HepG2 (cell line): ENCODE measurements around the gene CCS. TPM values are rescaled to one million over a fixed set of nuclear protein-coding genes. Genes with fewer than 3 reads are reported as not detected.
"Not testable (repeated sequence)": the region's sequence is repeated elsewhere in the genome, so short reads cannot be mapped to it uniquely, and the experiment has no call there.

Experiments used
- ATAC-seq: fragments of 200-7000 bp; cut with Tn5 transposase; 3 replicates; pipeline ENCODE4 v1.9.1; 2020; ENCODE audit warnings: mild to moderate bottlenecking, moderate library complexity
- BruUV-seq: library from RNA; stranded (reverse); fragments of 400-500 nt; replicated peaks from 2 replicates; lab custom pipeline; 2021; lab: Mats Ljungman, UMichigan
- CTCF ChIA-PET: fragments of 300-600 bp; formaldehyde crosslinking; extraction: SDS; loops from one replicate; lab custom pipeline; 2021; ENCODE audit warnings: low total read pairs, inconsistent platforms, low intra/inter-chr PET ratio; lab: Yijun Ruan, JAX
- POLR2A ChIA-PET: fragments of 350-600 bp; sonication (Branson Sonifier 250); formaldehyde crosslinking; loops from one replicate; lab custom pipeline; 2020; ENCODE audit warnings: antibody characterized with exemption, inconsistent platforms; lab: Yijun Ruan, JAX
- DNase-seq: peaks from one replicate; pipeline ENCODE4 v3.0.0-alpha.2; 2015; ENCODE audit warnings: low spot score
- FAIRE-seq: peaks from 3 replicates; lab custom pipeline; 2011; peaks lifted over from hg19 to GRCh38; lab: Jason Lieb, UNC
- H2AFZ ChIP-seq: one replicate; pipeline ENCODE4 v1.6.1; 2011; ENCODE audit warnings: low read length, inconsistent platforms
- H3K27ac ChIP-seq: fragments of 300-600 bp; 3 replicates; pipeline ENCODE4 v1.8.0; 2011; ENCODE audit warnings: mixed run types, mild to moderate bottlenecking, mixed read lengths, low read length, inconsistent platforms; ENCODE audit not compliant: insufficient read depth; ENCODE audit errors: extremely low read length
- H3K27me3 ChIP-seq, 2 experiments: fragments of 200-600 bp in 1 of 2; 2 replicates in 1 of 2; 3 replicates in 1 of 2; pipeline versions ENCODE4 v1.6.0 to v1.8.0; 2011; ENCODE audit warnings: low read length in 2 of 2, mild to moderate bottlenecking in 2 of 2, moderate library complexity in 2 of 2, inconsistent platforms in 1 of 2; ENCODE audit not compliant: insufficient read depth in 2 of 2, control insufficient read depth in 1 of 2
- H3K36me3 ChIP-seq, 2 experiments: fragments of 200-600 bp in 1 of 2; replicated peaks in 1 of 2; 2 replicates in 1 of 2; 3 replicates in 1 of 2; pipeline versions ENCODE4 v1.5.1 to v1.8.0; 2011; ENCODE audit warnings: low read length in 2 of 2, inconsistent platforms in 1 of 2; ENCODE audit not compliant: insufficient read depth in 2 of 2, control insufficient read depth in 1 of 2
- H3K4me1 ChIP-seq: 2 replicates; pipeline ENCODE4 v1.5.1; 2012; ENCODE audit warnings: low read length, inconsistent platforms; ENCODE audit not compliant: insufficient read depth
- H3K4me2 ChIP-seq: 2 replicates; pipeline ENCODE4 v1.6.0; 2011; ENCODE audit warnings: low read depth, low read length, inconsistent platforms
- H3K4me3 ChIP-seq, 3 experiments: fragments of 200-600 bp in 1 of 3; sonication (generic), shearing (Covaris generic) in 1 of 3; replicated peaks in 1 of 3; 2 replicates each; pipeline ENCODE4 v1.5.1; 2011 to 2016; ENCODE audit warnings: low read length in 3 of 3, inconsistent platforms in 2 of 3, low read depth in 2 of 3, mild to moderate bottlenecking in 2 of 3, control low read depth in 1 of 3, mixed read lengths in 1 of 3; ENCODE audit not compliant: insufficient read depth in 1 of 3
- H3K79me2 ChIP-seq: one replicate; pipeline ENCODE4 v1.6.1; 2011; ENCODE audit warnings: low read length, inconsistent platforms; ENCODE audit not compliant: insufficient read depth
- H3K9ac ChIP-seq: 2 replicates; pipeline ENCODE4 v1.6.0; 2011; ENCODE audit warnings: mild to moderate bottlenecking, low read depth, low read length, inconsistent platforms; ENCODE audit not compliant: insufficient read depth
- H3K9me3 ChIP-seq: 2 replicates; pipeline ENCODE4 v1.5.1; 2012; ENCODE audit warnings: mild to moderate bottlenecking, low read length
- H4K20me1 ChIP-seq: 2 replicates; pipeline ENCODE4 v1.6.0; 2011; ENCODE audit warnings: inconsistent platforms, mild to moderate bottlenecking, low read length, moderate library complexity; ENCODE audit not compliant: insufficient read depth
- PRPF4 ChIP-seq: fragments of 200-400 bp; formaldehyde crosslinking; IDR thresholded peaks from 2 replicates; pipeline ENCODE4 v1.6.1; 2016; ENCODE audit warnings: low read length, low read depth; ENCODE audit not compliant: poor library complexity, severe bottlenecking
- ZBTB14 ChIP-seq: sonication (generic); formaldehyde crosslinking; IDR thresholded peaks from 2 replicates; pipeline ENCODE4 v1.4.0; 2020; ENCODE audit warnings: missing genetic modification reagents
- ZNF121 ChIP-seq: sonication (generic); formaldehyde crosslinking; IDR thresholded peaks from 2 replicates; pipeline ENCODE4 v1.5.0; 2020; ENCODE audit warnings: mild to moderate bottlenecking, missing genetic modification reagents
- ZNF33A ChIP-seq: sonication (generic); formaldehyde crosslinking; IDR thresholded peaks from 2 replicates; pipeline ENCODE4 v1.5.1; 2020; ENCODE audit warnings: missing genetic modification reagents, mild to moderate bottlenecking, moderate library complexity, borderline replicate concordance
- WGBS: methylation state at CpG from one replicate; pipeline ENCODE4 v1.1.6; 2017; ENCODE audit warnings: low lambda C conversion rate; 5-methylcytosine and 5-hydroxymethylcytosine counted together
- in situ Hi-C: cut with HindIII; loops from 2 replicates; pipeline ENCODE4 v1.10.0; 2017; ENCODE audit warnings: low pct_unique_long_range_greater_than_20kb; ENCODE audit not compliant: extremely low pct_ligation_motif_present
- intact Hi-C: fragments of 100-400 bp; cut with micrococcal nuclease; formaldehyde crosslinking; loops from one replicate; pipeline ENCODE4 v1.10.0; 2022; ENCODE audit not compliant: unreplicated experiment
- polyA plus RNA-seq, 8 experiments: library from polyadenylated mRNA; depleted of rRNA in 3 of 8; stranded (reverse) in 7 of 8; unstranded in 1 of 8; fragments of >200 nt; fragmentation: Illumina TruSeq in 4 of 8; extraction: Trizol in 4 of 8; gene quantifications; 2 replicates each; pipeline versions ENCODE4 v1.2.1 to v1.2.3, GENCODE V29; 2011 to 2016; ENCODE audit warnings: low read depth in 4 of 8, missing spikeins in 1 of 8, mixed read lengths in 1 of 8; ENCODE audit not compliant: insufficient read depth in 1 of 8
- total RNA-seq, 5 experiments: library from RNA; depleted of rRNA; stranded (reverse); fragments of >200 nt; fragmentation: Illumina TruSeq; extraction: Trizol; gene quantifications; 2 replicates each; pipeline ENCODE4 v1.2.3, GENCODE V29; 2016; ENCODE audit warnings: low read depth in 1 of 5
- TF ChIP-seq, protein P1 (sequence below): sonication (generic); formaldehyde crosslinking; IDR thresholded peaks from 2 replicates; pipeline ENCODE4 v1.5.0; 2020; ENCODE audit warnings: mild to moderate bottlenecking, missing genetic modification reagents
- TF ChIP-seq, protein P2 (sequence below): sonication (generic); formaldehyde crosslinking; IDR thresholded peaks from 2 replicates; pipeline ENCODE4 v1.4.0; 2020; ENCODE audit warnings: missing genetic modification reagents

Gene CCS
- total and polyA plus RNA-seq, 2 of the 13 experiments (the other 11 are each of a cell fraction or from before 2014, with no cell fraction given) = 25.4 to 44.6 TPM

- POLR2A ChIA-PET = interaction anchor here (1.0 to 4.9 kb wide), 11 partner anchors 10 to 127 kb away, joined by 3 to 51 read pairs (median 6); partner anchors contain the start of genes CCDC87, CCS, DPP3 and RBM14
- H3K27ac ChIP-seq = peak overlapping the region; percentile 70
- not testable (repeated sequence) for H3K9me3 ChIP-seq, H4K20me1 ChIP-seq, H3K4me3 ChIP-seq, BruUV-seq
- TF ChIP-seq, protein P1, sequence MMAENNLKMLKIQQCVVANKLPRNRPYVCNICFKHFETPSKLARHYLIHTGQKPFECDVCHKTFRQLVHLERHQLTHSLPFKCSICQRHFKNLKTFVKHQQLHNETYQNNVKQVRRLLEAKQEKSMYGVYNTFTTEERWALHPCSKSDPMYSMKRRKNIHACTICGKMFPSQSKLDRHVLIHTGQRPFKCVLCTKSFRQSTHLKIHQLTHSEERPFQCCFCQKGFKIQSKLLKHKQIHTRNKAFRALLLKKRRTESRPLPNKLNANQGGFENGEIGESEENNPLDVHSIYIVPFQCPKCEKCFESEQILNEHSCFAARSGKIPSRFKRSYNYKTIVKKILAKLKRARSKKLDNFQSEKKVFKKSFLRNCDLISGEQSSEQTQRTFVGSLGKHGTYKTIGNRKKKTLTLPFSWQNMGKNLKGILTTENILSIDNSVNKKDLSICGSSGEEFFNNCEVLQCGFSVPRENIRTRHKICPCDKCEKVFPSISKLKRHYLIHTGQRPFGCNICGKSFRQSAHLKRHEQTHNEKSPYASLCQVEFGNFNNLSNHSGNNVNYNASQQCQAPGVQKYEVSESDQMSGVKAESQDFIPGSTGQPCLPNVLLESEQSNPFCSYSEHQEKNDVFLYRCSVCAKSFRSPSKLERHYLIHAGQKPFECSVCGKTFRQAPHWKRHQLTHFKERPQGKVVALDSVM (CRISPR knock-in tag) = peak; percentile 88
- peak; percentile 86 for TF ChIP-seq ZNF121
- TF ChIP-seq, all 625 proteins: peak for 2; not testable (repeated sequence) for 623
- Histone ChIP-seq H3K36me3 (peaks cover 7 to 19% of the 10 kb centered on the region in 2 experiments; a peak in 4 of 5 replicates), H3K4me1 (peaks cover 23% of the 10 kb centered on the region), H3K9ac (peak overlapping the region; percentile 40; the same call in 1 of the 2 replicates)
- H3K79me2 ChIP-seq, FAIRE-seq, DNase-seq, intact Hi-C loops, H3K4me2 ChIP-seq, H3K27me3 ChIP-seq, in situ Hi-C loops, CTCF ChIA-PET, ATAC-seq, H2AFZ ChIP-seq: not testable (repeated sequence)
- WGBS = 96% methylated on average over 3 of the region's 3 CpGs
Measured at GRCh38 chr11:66606608-66607007, 13.6 kb downstream of the CCS start.

DNA sequence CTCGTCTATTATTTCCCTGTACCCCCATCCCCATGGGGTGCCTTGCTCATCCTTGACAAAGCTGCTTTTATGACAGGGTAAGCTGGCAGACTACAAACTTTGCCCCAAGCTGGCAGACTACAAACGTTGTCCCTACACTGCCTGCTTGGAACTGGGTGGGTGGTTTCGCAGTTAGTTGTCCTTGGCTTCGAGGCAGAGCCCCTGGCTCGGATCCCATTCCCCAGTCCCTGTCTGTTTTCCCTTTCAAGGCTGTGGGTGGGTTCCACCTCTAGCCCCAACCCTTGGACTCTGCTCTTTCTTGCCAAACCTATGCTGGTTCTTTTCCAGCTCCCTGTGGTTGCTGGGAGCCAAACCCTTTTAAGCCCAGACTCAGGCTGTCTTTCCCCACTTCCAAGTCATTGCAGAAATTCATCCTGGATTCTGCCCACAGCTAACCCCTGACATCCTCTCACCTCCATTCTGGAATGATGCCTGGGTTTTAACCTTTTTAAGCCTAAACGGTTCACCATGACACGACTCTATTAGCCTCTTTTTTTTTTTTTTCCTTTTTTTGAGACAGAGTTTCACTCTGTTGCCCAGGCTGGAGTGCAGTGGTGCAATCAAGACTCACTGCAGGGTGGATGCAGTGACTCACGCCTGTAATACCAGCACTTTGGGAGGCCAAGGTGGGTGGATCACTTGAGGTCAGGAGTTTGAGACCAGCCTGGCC lies 14.3 kb downstream of the CCS start:
- H4K20me1 ChIP-seq = no peaks in the 10 kb centered on the region
- peak overlapping the region in 1 of 3 experiments; percentile 14; a peak in 2 of 6 replicates for H3K4me3 ChIP-seq
- CTCF ChIA-PET = no interaction called here
- POLR2A ChIA-PET = interaction anchor here (0.7 to 4.9 kb wide), 13 partner anchors 9 to 128 kb away, joined by 3 to 51 read pairs (median 5); partner anchors contain the start of genes CCDC87, CCS, DPP3 and RBM14
- in situ Hi-C loops = no loop called here
- no peaks in the 10 kb centered on the region for H3K9me3 ChIP-seq
- no peaks in the 10 kb centered on the region for H3K79me2 ChIP-seq
- H3K4me2 ChIP-seq = peak overlapping the region; percentile 63
- peak overlapping the region; percentile 70 for H3K27ac ChIP-seq
- TSS peak; percentile 17 for BruUV-seq
- H3K27me3 ChIP-seq = no peaks in the 10 kb centered on the region
- 3% methylated on average over 7 of the region's 8 CpGs for WGBS
- FAIRE-seq (peak; percentile 80), ATAC-seq (peak; percentile 91), DNase-seq (peak; percentile 82)
- H3K36me3 ChIP-seq = peaks cover 7 to 16% of the 10 kb centered on the region in 2 experiments; a peak in 4 of 5 replicates
- no peak overlapping the region for H2AFZ ChIP-seq
- H3K9ac ChIP-seq = peak overlapping the region; percentile 40
- intact Hi-C loops = no loop called here
- peaks cover 23% of the 10 kb centered on the region for H3K4me1 ChIP-seq
- TF ChIP-seq, protein P2, sequence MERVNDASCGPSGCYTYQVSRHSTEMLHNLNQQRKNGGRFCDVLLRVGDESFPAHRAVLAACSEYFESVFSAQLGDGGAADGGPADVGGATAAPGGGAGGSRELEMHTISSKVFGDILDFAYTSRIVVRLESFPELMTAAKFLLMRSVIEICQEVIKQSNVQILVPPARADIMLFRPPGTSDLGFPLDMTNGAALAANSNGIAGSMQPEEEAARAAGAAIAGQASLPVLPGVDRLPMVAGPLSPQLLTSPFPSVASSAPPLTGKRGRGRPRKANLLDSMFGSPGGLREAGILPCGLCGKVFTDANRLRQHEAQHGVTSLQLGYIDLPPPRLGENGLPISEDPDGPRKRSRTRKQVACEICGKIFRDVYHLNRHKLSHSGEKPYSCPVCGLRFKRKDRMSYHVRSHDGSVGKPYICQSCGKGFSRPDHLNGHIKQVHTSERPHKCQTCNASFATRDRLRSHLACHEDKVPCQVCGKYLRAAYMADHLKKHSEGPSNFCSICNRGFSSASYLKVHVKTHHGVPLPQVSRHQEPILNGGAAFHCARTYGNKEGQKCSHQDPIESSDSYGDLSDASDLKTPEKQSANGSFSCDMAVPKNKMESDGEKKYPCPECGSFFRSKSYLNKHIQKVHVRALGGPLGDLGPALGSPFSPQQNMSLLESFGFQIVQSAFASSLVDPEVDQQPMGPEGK (CRISPR knock-in tag) = peak; percentile 80
- TF ChIP-seq PRPF4 (no peak), ZNF33A (CRISPR knock-in tag) (no peak), ZBTB14 (CRISPR knock-in tag) (no peak)
